GM23248 (cell line): ENCODE results near the gene WSCD1. TPM values are rescaled to one million over a fixed set of nuclear protein-coding genes. Genes with fewer than 3 reads are reported as not detected.

Experiments used
- DNase-seq: peaks from one replicate; pipeline ENCODE4 v3.0.0-alpha.2; 2015
- H2AFZ ChIP-seq: fragments of 200-600 bp; sonication (generic); 2 replicates; pipeline ENCODE4 v1.6.1; 2016; ENCODE audit warnings: antibody characterized with exemption
- H3F3A ChIP-seq: fragments of 200-600 bp; sonication (generic); 2 replicates; pipeline ENCODE4 v1.6.1; 2016; ENCODE audit warnings: mild to moderate bottlenecking, antibody characterized with exemption, mixed run types; ENCODE audit not compliant: insufficient read depth
- H3K27ac ChIP-seq: fragments of 200-600 bp; sonication (generic); 2 replicates; pipeline ENCODE4 v1.5.1; 2016; ENCODE audit warnings: mild to moderate bottlenecking
- H3K27me3 ChIP-seq: fragments of 200-600 bp; sonication (generic); replicated peaks from 2 replicates; pipeline ENCODE4 v1.6.1; 2016; ENCODE audit warnings: mild to moderate bottlenecking; ENCODE audit not compliant: insufficient read depth
- H3K36me3 ChIP-seq: fragments of 200-600 bp; sonication (generic); 2 replicates; pipeline ENCODE4 v1.6.1; 2016; ENCODE audit warnings: low read depth, mild to moderate bottlenecking
- H3K4me1 ChIP-seq: fragments of 200-600 bp; sonication (generic); 2 replicates; pipeline ENCODE4 v1.6.1; 2016; ENCODE audit warnings: mild to moderate bottlenecking; ENCODE audit not compliant: insufficient read depth
- H3K4me2 ChIP-seq: fragments of 200-600 bp; sonication (generic); one replicate; pipeline ENCODE4 v1.6.1; 2016; ENCODE audit warnings: mild to moderate bottlenecking; ENCODE audit not compliant: unreplicated experiment
- H3K4me3 ChIP-seq: fragments of 200-600 bp; sonication (generic); 2 replicates; pipeline ENCODE4 v1.5.1; 2016; ENCODE audit warnings: mild to moderate bottlenecking
- H3K79me2 ChIP-seq: fragments of 200-600 bp; sonication (generic); 2 replicates; pipeline ENCODE4 v1.6.1; 2016; ENCODE audit warnings: mild to moderate bottlenecking; ENCODE audit not compliant: insufficient read depth
- H3K9ac ChIP-seq: fragments of 200-600 bp; sonication (generic); 2 replicates; pipeline ENCODE4 v1.6.1; 2016; ENCODE audit warnings: mild to moderate bottlenecking
- H3K9me2 ChIP-seq: fragments of 200-600 bp; sonication (generic); 2 replicates; pipeline ENCODE4 v1.6.1; 2016; ENCODE audit warnings: mixed run types, mild to moderate bottlenecking, moderate library complexity; ENCODE audit not compliant: insufficient read depth
- H3K9me3 ChIP-seq: fragments of 200-600 bp; sonication (generic); one replicate; pipeline ENCODE4 v1.6.1; 2017; ENCODE audit warnings: low read depth
- H4K20me1 ChIP-seq: fragments of 200-600 bp; sonication (generic); 2 replicates; pipeline ENCODE4 v1.6.0; 2016; ENCODE audit not compliant: insufficient read depth
- EZH2 ChIP-seq: fragments of 200-600 bp; sonication (generic); IDR thresholded peaks from 2 replicates; pipeline ENCODE4 v1.6.1; 2018; ENCODE audit warnings: antibody characterized with exemption, mild to moderate bottlenecking; ENCODE audit not compliant: insufficient read depth, poor library complexity, severe bottlenecking
- EZH2phosphoT487 ChIP-seq: fragments of 200-600 bp; sonication (generic); IDR thresholded peaks from 2 replicates; pipeline ENCODE4 v1.6.1; 2018; ENCODE audit warnings: antibody characterized with exemption, moderate library complexity, mild to moderate bottlenecking, low read depth; ENCODE audit not compliant: insufficient read depth
- WGBS, 2 experiments: methylation state at CpG; one replicate each; pipeline ENCODE4 v1.1.6; 2015 to 2017; ENCODE audit warnings: low lambda C conversion rate in 2 of 2, low coverage in 1 of 2; ENCODE audit errors: missing lambda C conversion rate in 2 of 2; 5-methylcytosine and 5-hydroxymethylcytosine counted together
- in situ Hi-C: fragments of 300-500 bp; cut with MboI; formaldehyde crosslinking; loops from 2 replicates; pipeline ENCODE4 v1.15.0; 2020
- polyA plus RNA-seq: library from polyadenylated mRNA; unstranded; fragments of >200 nt; fragmentation: Nextera tagmentation; extraction: Ambion mirVana; gene quantifications from 2 replicates; pipeline ENCODE4 v1.2.1, GENCODE V29; 2016
- total RNA-seq: library from RNA; depleted of rRNA; stranded (reverse); fragments of >200 nt; shearing (Covaris generic); gene quantifications from 2 replicates; pipeline ENCODE4 v1.2.3, GENCODE V29; 2014

WSCD1 gene
- total and polyA plus RNA-seq, 2 experiments from 2014 or later = 0.11 TPM; not detected in 1

DNA sequence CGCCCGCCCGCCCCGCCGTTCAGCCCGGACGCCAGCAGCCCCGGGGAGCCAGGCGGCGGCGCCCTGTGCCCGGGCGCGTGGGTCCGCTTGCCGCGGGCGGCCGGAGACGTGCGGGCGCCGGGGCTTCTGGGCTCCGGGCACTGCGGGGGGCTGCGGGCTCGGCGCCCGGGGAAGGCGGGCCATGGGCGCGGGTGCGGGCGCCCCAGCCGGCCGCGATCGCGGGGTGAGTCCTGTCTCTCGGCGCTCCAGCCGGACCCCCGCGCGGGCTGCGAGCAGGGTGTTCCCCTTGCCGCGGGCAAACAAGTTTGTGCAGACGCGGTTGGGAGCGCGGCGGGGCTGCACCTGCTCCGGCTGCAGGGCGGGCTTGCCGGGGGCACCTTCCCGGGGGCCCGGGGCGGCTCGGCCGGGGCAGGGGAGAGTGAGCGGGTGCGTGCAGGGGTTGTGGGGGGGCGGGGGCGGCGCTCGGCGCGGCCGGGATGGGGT, 292 bp downstream of the WSCD1 start:
- Histone ChIP-seq H3K27me3 (peaks cover 34% of the 10 kb centered on the region), H2AFZ (no peak overlapping the region), H3K36me3 (no peaks in the 10 kb centered on the region), H3F3A (no peaks in the 10 kb centered on the region), H3K9me3 (no peaks in the 10 kb centered on the region), H3K4me2 (no peak overlapping the region), H3K27ac (no peak overlapping the region), H3K4me3 (no peak overlapping the region), H3K4me1 (no peaks in the 10 kb centered on the region), H3K9me2 (no peaks in the 10 kb centered on the region), H4K20me1 (no peaks in the 10 kb centered on the region), H3K9ac (no peak overlapping the region), H3K79me2 (no peaks in the 10 kb centered on the region)
- 4 to 5% methylated on average over 42 to 59 of the region's 70 CpGs for WGBS, 2 experiments
- TF ChIP-seq EZH2 (no peak), EZH2phosphoT487 (no peak)
- in situ Hi-C loops = no loop called here
- DNase-seq = no peak

DNA sequence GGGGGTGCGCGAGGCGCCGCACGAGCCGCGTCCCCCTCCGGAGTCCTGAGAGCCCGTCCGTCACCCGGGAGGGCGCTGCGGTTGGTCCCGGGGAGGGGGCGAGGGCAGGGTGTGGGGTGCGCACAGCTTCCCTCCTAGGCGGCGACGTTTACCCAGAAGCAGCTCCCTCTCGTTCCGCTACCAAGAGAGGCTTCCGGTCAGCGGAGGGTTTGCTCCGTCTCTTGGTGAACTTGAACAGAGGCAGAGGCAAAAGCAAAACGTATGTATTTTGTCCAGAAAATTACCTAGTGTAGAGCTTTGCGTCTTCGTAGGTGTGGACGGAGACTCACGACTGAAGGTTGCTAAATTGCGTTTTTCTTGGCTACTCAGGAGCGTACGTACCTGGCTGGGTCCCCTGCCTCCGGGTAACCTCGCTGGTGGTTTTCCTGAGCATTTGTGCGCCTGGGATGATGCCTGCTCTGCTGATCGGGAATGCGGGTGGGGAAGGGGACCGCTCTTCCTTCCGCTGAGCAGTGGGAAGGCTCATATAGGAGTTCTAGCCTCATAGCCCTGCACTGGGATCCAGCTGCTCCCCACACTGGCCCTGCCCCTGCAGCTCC, 833 bp downstream of the WSCD1 start:
- Histone ChIP-seq H4K20me1 (no peaks in the 10 kb centered on the region), H3K9ac (no peak overlapping the region), H3K9me3 (no peaks in the 10 kb centered on the region), H3K36me3 (no peaks in the 10 kb centered on the region), H3K79me2 (no peaks in the 10 kb centered on the region), H3K4me3 (no peak overlapping the region), H3F3A (no peaks in the 10 kb centered on the region), H3K4me2 (no peak overlapping the region), H3K4me1 (no peaks in the 10 kb centered on the region), H3K9me2 (no peaks in the 10 kb centered on the region), H2AFZ (no peak overlapping the region), H3K27ac (no peak overlapping the region), H3K27me3 (peaks cover 34% of the 10 kb centered on the region)
- 11 to 12% methylated on average over 22 to 39 of the region's 39 CpGs for WGBS, 2 experiments
- no peak for TF ChIP-seq EZH2
- DNase-seq = no peak
- in situ Hi-C loops = no loop called here

DNA sequence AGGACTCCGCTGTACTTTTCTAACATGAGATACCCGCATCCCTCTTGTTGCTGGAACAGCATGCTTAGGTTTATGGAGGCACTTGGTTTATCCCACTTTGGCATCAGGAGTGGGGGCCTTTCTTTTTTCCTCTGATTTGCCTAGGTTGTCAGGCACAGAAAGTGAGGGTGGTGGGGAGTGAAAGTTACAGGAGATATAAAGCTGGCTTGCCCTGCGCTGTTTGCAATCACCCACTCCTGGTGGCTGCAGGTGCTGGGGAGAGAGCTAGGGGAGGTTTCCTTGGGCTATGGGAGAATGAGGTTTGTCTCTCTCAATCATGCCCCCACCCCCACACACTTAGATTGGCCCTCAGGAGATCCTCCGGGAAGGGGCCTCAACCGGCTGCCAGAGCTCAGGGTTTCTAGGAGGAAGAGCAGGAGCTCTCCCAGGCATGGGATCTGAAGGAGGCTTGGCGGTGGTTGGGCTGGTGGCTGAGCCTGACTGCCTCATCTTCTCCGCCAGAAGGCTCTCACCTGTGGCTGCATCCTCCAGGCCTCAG, 1.4 kb downstream of the WSCD1 start:
- Histone ChIP-seq H3K9ac (no peak overlapping the region), H3F3A (no peaks in the 10 kb centered on the region), H3K27me3 (peaks cover 34% of the 10 kb centered on the region), H3K27ac (no peak overlapping the region), H3K4me1 (no peaks in the 10 kb centered on the region), H3K79me2 (no peaks in the 10 kb centered on the region), H4K20me1 (no peaks in the 10 kb centered on the region), H3K9me2 (no peaks in the 10 kb centered on the region), H3K9me3 (no peaks in the 10 kb centered on the region), H3K36me3 (no peaks in the 10 kb centered on the region), H2AFZ (no peak overlapping the region), H3K4me3 (no peak overlapping the region), H3K4me2 (no peak overlapping the region)
- in situ Hi-C loops = no loop called here
- TF ChIP-seq EZH2phosphoT487 (no peak), EZH2 (no peak)
- WGBS, 2 experiments = 31 to 37% methylated on average over 7 of the region's 7 CpGs
- DNase-seq = no peak

DNA sequence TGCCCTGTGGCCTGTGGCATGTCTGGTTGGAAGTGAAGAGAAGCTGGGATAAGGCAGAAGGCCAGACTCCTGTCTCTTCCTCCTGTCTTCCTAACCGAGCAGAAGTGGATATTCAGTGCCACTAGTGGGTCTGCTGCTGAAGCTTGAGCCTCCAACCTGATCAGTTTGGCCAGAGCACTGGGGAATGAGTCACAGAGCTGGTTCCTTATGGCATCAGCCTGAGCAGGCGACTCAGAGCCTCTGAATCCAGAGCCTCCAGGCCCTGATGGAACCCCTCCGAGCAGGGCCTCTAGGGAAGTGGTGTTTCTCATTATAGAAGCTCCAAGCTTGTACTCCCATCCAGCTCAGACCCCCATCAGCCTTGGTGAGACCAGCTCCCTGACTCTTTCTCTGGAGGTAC, 2.0 kb downstream of the WSCD1 start:
- Histone ChIP-seq H3K79me2 (no peaks in the 10 kb centered on the region), H3F3A (no peaks in the 10 kb centered on the region), H3K9me3 (no peaks in the 10 kb centered on the region), H2AFZ (no peak overlapping the region), H3K36me3 (no peaks in the 10 kb centered on the region), H3K4me3 (no peak overlapping the region), H4K20me1 (no peaks in the 10 kb centered on the region), H3K27me3 (peaks cover 34% of the 10 kb centered on the region), H3K9me2 (no peaks in the 10 kb centered on the region), H3K27ac (no peak overlapping the region), H3K4me2 (no peak overlapping the region), H3K9ac (no peak overlapping the region), H3K4me1 (no peaks in the 10 kb centered on the region)
- in situ Hi-C loops = no loop called here
- TF ChIP-seq EZH2 (no peak), EZH2phosphoT487 (no peak)
- DNase-seq = peak; percentile 42
- 15 to 16% methylated on average over 3 of the region's 3 CpGs for WGBS, 2 experiments
